ENCODE results near the gene NR2C2AP. TPM values are rescaled to one million over a fixed set of nuclear protein-coding genes. Genes with fewer than 3 reads are reported as not detected.

The NR2C2AP gene
- total RNA-seq, 1 experiment from 2014 or later: 25.7 TPM

DNA sequence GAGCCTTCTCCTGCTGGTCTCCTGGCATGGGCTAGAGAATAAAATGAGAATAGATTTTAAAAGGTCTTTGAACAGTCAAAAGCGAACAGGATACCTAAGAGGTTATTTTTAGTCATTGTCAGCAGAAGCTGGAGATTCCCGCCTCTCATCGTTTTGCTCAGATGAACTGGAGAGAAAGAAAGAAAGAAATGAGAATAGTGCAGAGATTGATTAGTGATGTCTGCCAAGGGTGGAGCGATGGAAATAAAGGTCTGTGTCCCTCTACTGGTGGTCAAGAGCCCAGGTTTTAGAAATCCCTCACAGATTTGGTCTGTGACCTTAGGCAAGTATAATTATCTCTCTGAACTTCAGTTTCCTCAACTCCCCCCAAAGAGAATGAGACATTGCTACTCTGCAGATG is 13.9 kb upstream of the NR2C2AP start:
- Mint-ChIP-seq H3K9me3 (ENCODE audit: unreplicated experiment) (no peaks in the 10 kb centered on the region), H3K4me3 (ENCODE audit: unreplicated experiment) (no peak overlapping the region), H3K36me3 (ENCODE audit: insufficient read depth, unreplicated experiment) (no peaks in the 10 kb centered on the region), H3K4me1 (ENCODE audit: low read depth, unreplicated experiment) (no peaks in the 10 kb centered on the region), H3K27me3 (ENCODE audit: insufficient read depth, unreplicated experiment) (peaks cover 8% of the 10 kb centered on the region), H3K27ac (ENCODE audit: unreplicated experiment) (no peak overlapping the region)
- CTCF ChIA-PET: no interaction called here
- no peaks in the 10 kb centered on the region for H3K9me3 ChIP-seq
- intact Hi-C loops (cut with micrococcal nuclease; ENCODE audit: unreplicated experiment): no loop called here
- H3K4me3 ChIP-seq (ENCODE audit: low read depth, low read length): no peak overlapping the region
- POLR2A ChIA-PET: no interaction called here
- no TSS peak for BruUV-seq (replicated peaks)
- H3K4me1 ChIP-seq: no peaks in the 10 kb centered on the region
- peak in 1 of 2 experiments; percentile 55 for DNase-seq
- H3K36me3 ChIP-seq (ENCODE audit: control insufficient read depth, insufficient read depth, low read length): no peaks in the 10 kb centered on the region
- H3K27me3 ChIP-seq (replicated peaks; ENCODE audit: control insufficient read depth, insufficient read depth, low read length): no peaks in the 10 kb centered on the region
- TF ChIP-seq, protein P1, sequence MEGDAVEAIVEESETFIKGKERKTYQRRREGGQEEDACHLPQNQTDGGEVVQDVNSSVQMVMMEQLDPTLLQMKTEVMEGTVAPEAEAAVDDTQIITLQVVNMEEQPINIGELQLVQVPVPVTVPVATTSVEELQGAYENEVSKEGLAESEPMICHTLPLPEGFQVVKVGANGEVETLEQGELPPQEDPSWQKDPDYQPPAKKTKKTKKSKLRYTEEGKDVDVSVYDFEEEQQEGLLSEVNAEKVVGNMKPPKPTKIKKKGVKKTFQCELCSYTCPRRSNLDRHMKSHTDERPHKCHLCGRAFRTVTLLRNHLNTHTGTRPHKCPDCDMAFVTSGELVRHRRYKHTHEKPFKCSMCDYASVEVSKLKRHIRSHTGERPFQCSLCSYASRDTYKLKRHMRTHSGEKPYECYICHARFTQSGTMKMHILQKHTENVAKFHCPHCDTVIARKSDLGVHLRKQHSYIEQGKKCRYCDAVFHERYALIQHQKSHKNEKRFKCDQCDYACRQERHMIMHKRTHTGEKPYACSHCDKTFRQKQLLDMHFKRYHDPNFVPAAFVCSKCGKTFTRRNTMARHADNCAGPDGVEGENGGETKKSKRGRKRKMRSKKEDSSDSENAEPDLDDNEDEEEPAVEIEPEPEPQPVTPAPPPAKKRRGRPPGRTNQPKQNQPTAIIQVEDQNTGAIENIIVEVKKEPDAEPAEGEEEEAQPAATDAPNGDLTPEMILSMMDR (IDR thresholded peaks at IDR 0.05; ENCODE audit: insufficient read depth in 1 of 2, low read depth in 1 of 2, low read length in 1 of 2, severe bottlenecking in 1 of 2, unreplicated experiment in 1 of 2): no peak

DNA sequence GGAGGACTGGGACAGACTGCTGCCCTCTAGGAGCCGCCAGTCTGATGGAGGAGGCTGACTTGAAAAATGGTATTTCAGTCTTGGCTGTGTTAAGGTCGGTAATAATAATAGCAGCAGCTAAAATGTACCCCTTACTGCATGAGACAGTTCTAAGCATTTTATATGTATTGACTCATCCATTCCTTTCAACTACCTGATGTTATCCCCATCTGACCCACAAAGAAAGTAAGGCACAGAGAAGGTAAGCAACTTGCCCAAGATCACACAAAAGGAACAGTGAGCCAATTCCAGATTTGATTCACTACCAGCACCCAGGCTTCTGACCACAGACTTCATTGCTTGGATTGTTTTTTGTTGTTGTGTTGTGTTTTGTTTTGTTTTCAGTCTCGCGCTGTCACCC is 12.6 kb upstream of the NR2C2AP start:
- BruUV-seq (replicated peaks): no TSS peak
- no peaks in the 10 kb centered on the region for H3K9me3 ChIP-seq
- intact Hi-C loops (cut with micrococcal nuclease; ENCODE audit: unreplicated experiment): no loop called here
- no peak overlapping the region for H3K27ac Mint-ChIP-seq (ENCODE audit: unreplicated experiment)
- TF ChIP-seq, protein P1 (IDR thresholded peaks at IDR 0.05; ENCODE audit: insufficient read depth in 1 of 2, low read depth in 1 of 2, low read length in 1 of 2, severe bottlenecking in 1 of 2, unreplicated experiment in 1 of 2): no peak
- no peak for DNase-seq
- no peaks in the 10 kb centered on the region for H3K9me3 Mint-ChIP-seq (ENCODE audit: unreplicated experiment)
- peaks cover 8% of the 10 kb centered on the region for H3K27me3 Mint-ChIP-seq (ENCODE audit: insufficient read depth, unreplicated experiment)
- no peaks in the 10 kb centered on the region for H3K4me1 Mint-ChIP-seq (ENCODE audit: low read depth, unreplicated experiment)
- CTCF ChIA-PET: interaction anchor here (1.7 kb wide), 1 partner anchor 9 kb away, joined by 6 read pairs; no protein-coding TSS in a partner anchor
- H3K4me3 Mint-ChIP-seq (ENCODE audit: unreplicated experiment): no peak overlapping the region
- H3K36me3 Mint-ChIP-seq (ENCODE audit: insufficient read depth, unreplicated experiment): no peaks in the 10 kb centered on the region
- no peaks in the 10 kb centered on the region for H3K4me1 ChIP-seq
- H3K27me3 ChIP-seq (replicated peaks; ENCODE audit: control insufficient read depth, insufficient read depth, low read length): no peaks in the 10 kb centered on the region
- POLR2A ChIA-PET: no interaction called here
- no peaks in the 10 kb centered on the region for H3K36me3 ChIP-seq (ENCODE audit: control insufficient read depth, insufficient read depth, low read length)
- no peak overlapping the region for H3K4me3 ChIP-seq (ENCODE audit: low read depth, low read length)

DNA sequence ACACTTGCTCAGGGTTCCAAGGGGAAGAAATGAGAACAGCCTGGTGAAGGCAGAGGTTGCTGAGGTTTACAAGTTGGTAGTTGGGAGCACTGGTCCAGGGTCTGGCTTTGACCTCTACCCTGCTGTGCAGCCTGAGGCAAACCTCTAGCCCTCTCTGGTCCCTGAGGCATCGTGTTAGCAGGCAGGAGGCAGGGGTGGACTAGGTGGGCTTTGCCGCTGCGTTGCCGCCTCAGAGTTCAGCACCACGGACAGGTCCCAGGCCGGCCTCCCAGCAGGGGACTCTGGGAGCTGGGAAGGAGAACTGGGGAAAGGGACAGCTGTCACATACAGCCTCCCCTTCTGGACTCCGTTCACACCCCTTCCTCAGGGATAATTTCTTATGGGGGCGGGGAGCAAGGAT is 11.7 kb upstream of the NR2C2AP start:
- ChIA-PET POLR2A (no interaction called here), CTCF (interaction anchor here (1.7 kb wide), 1 partner anchor 10 kb away, joined by 6 read pairs; no protein-coding TSS in a partner anchor)
- no peak overlapping the region for H3K4me3 Mint-ChIP-seq (ENCODE audit: unreplicated experiment)
- Histone ChIP-seq H3K36me3 (ENCODE audit: control insufficient read depth, insufficient read depth, low read length) (no peaks in the 10 kb centered on the region), H3K27me3 (replicated peaks; ENCODE audit: control insufficient read depth, insufficient read depth, low read length) (no peaks in the 10 kb centered on the region), H3K4me3 (ENCODE audit: low read depth, low read length) (no peak overlapping the region), H3K9me3 (no peaks in the 10 kb centered on the region), H3K4me1 (no peaks in the 10 kb centered on the region)
- no peak overlapping the region for H3K27ac Mint-ChIP-seq (ENCODE audit: unreplicated experiment)
- TF ChIP-seq, protein P1 (IDR thresholded peaks at IDR 0.05; ENCODE audit: insufficient read depth in 1 of 2, low read depth in 1 of 2, low read length in 1 of 2, severe bottlenecking in 1 of 2, unreplicated experiment in 1 of 2): no peak
- H3K27me3 Mint-ChIP-seq (ENCODE audit: insufficient read depth, unreplicated experiment): peaks cover 8% of the 10 kb centered on the region
- intact Hi-C loops (cut with micrococcal nuclease; ENCODE audit: unreplicated experiment): no loop called here
- H3K9me3 Mint-ChIP-seq (ENCODE audit: unreplicated experiment): no peaks in the 10 kb centered on the region
- H3K4me1 Mint-ChIP-seq (ENCODE audit: low read depth, unreplicated experiment): no peaks in the 10 kb centered on the region
- BruUV-seq (replicated peaks): no TSS peak
- no peaks in the 10 kb centered on the region for H3K36me3 Mint-ChIP-seq (ENCODE audit: insufficient read depth, unreplicated experiment)
- DNase-seq: peak; percentile 74 to 83
